Transverse colon (tissue), 4 donors: Measurements from ENCODE around the gene UBE2V1.

ENCODE experiments used
- CTCF ChIP-seq, 5 experiments: fragments of 200-600 bp in 3 of 5; fragments of 450-650 bp in 2 of 5; sonication (generic) in 3 of 5; IDR thresholded peaks; 1 replicate in 2 of 5; 2 replicates in 3 of 5; pipeline ENCODE4 v1.5.1; 2016 to 2017; ENCODE audit warnings: antibody characterized with exemption in 5 of 5, inconsistent platforms in 3 of 5, mild to moderate bottlenecking in 2 of 5, moderate library complexity in 1 of 5
- POLR2A ChIP-seq: fragments of 450-650 bp; IDR thresholded peaks from one replicate; pipeline ENCODE4 v1.6.1; 2016; ENCODE audit warnings: antibody characterized with exemption, mild to moderate bottlenecking, moderate library complexity
- POLR2AphosphoS5 ChIP-seq, 3 donors: sonication (generic); formaldehyde crosslinking; IDR thresholded peaks; one replicate each; pipeline ENCODE4 v1.6.1; 2016; ENCODE audit warnings: antibody characterized with exemption in 3 of 3

GRCh38 chr20:50111120-50111828 is 1.7 kb downstream of the UBE2V1 start:
- no peak for TF ChIP-seq CTCF (IDR thresholded peaks at IDR 0.05)
- no peak for TF ChIP-seq POLR2AphosphoS5 (IDR thresholded peaks at IDR 0.05)
- no peak for TF ChIP-seq POLR2A
